K562 (cell line): ENCODE measurements around the gene MRNIP.

ENCODE experiments used
- PURB ChIP-seq: sonication (generic); formaldehyde crosslinking; IDR thresholded peaks from 2 replicates; pipeline ENCODE4 v1.9.0; 2021; ENCODE audit warnings: low read depth, mild to moderate bottlenecking, missing genetic modification reagents
- SREBF1 ChIP-seq: fragments of 150-350 bp; IDR thresholded peaks from 2 replicates; pipeline ENCODE4 v1.6.1; 2014; ENCODE audit warnings: antibody characterized with exemption, low read depth, low read length, borderline replicate concordance
- ZNF444 ChIP-seq: fragments of 250-450 bp; sonication (Bioruptor Pico); IDR thresholded peaks from 2 replicates; pipeline ENCODE4 v1.4.0; 2020; ENCODE audit warnings: mild to moderate bottlenecking, moderate library complexity

DNA sequence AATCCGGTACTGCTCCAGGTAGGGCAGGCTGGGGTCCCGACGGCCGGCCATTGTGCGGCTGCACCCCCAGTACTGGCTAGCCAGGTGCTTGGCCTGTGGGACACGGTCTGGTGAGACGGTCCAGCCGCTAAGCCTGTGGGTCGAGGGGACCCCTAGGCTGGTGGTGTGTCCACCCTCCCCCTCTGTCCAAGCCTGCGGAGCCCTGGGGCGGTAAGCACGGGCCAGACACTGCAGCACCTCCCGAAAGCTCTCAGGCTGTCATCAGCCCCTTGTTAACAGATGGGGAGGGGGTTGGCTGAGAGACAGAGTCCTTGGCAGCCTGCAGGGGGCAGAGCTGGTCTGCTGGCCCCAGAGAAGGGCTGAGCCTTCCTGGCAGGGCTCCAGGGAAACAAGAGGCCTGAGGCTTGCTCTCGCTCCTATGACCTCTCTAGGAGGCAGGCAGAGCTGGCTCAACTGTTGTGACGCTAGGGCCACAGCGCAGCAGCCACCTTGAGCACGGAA lies 11.8 kb upstream of the MRNIP start:
- TF ChIP-seq SREBF1 (no peak), ZNF444 (no peak), PURB (no peak)
